Common myeloid progenitor, CD34-positive (primary cell): Measurements from ENCODE around the gene RPS17.
"Not testable (repeated sequence)": the region's sequence is repeated elsewhere in the genome, so short reads cannot be mapped to it uniquely, and the experiment has no call there.

Source experiments
- CTCF ChIA-PET: fragments of 350-600 bp; sonication (Branson Sonifier 250); formaldehyde crosslinking; loops from one replicate; lab custom pipeline; 2021; ENCODE audit warnings: antibody characterized with exemption; lab: Charles Lee
- POLR2A ChIA-PET: fragments of 350-600 bp; sonication (Branson Sonifier 250); formaldehyde crosslinking; loops from one replicate; lab custom pipeline; 2021; ENCODE audit warnings: antibody characterized with exemption; lab: Charles Lee
- DNase-seq, 3 donors: peaks; one replicate each; pipeline versions ENCODE4 v3.0.0 to v3.0.0-alpha.2; 2013
- H3K27ac ChIP-seq, 2 experiments: 1 replicate in 1 of 2; 2 replicates in 1 of 2; pipeline ENCODE4 v1.7.0; 2013; ENCODE audit warnings: inconsistent platforms in 2 of 2, low read length in 2 of 2, mild to moderate bottlenecking in 2 of 2, low read depth in 1 of 2, moderate library complexity in 1 of 2; ENCODE audit not compliant: severe bottlenecking in 2 of 2, insufficient read depth in 1 of 2, poor library complexity in 1 of 2
- H3K27me3 ChIP-seq, 5 experiments: replicated peaks in 2 of 5; 1 replicate in 3 of 5; 2 replicates in 2 of 5; pipeline versions ENCODE4 v1.6.1 to v1.7.0; 2013; ENCODE audit warnings: low read length in 4 of 5, mild to moderate bottlenecking in 2 of 5, moderate library complexity in 2 of 5, inconsistent platforms in 1 of 5; ENCODE audit not compliant: insufficient read depth in 5 of 5, control insufficient read depth in 4 of 5
- H3K36me3 ChIP-seq, 4 experiments: 1 replicate in 2 of 4; 2 replicates in 2 of 4; pipeline versions ENCODE4 v1.6.1 to v1.7.0; 2013; ENCODE audit warnings: low read length in 3 of 4, control low read depth in 1 of 4, mild to moderate bottlenecking in 1 of 4; ENCODE audit not compliant: control insufficient read depth in 4 of 4, insufficient read depth in 4 of 4
- H3K4me1 ChIP-seq, 4 experiments: 1 replicate in 3 of 4; 2 replicates in 1 of 4; pipeline versions ENCODE4 v1.6.1 to v1.7.1; 2013; ENCODE audit warnings: low read length in 3 of 4, mild to moderate bottlenecking in 3 of 4, control low read depth in 1 of 4, inconsistent platforms in 1 of 4, moderate library complexity in 1 of 4; ENCODE audit not compliant: control insufficient read depth in 4 of 4, insufficient read depth in 4 of 4; ENCODE audit errors: control extremely low read depth in 1 of 4
- H3K4me3 ChIP-seq, 7 experiments: 1 replicate in 4 of 7; 2 replicates in 3 of 7; pipeline versions ENCODE4 v1.5.1 to v1.7.0; 2013; ENCODE audit warnings: mild to moderate bottlenecking in 7 of 7, low read length in 6 of 7, moderate library complexity in 6 of 7, inconsistent platforms in 2 of 7, low read depth in 2 of 7, control low read depth in 1 of 7; ENCODE audit not compliant: insufficient read depth in 4 of 7, control insufficient read depth in 1 of 7; ENCODE audit errors: extremely low read depth in 1 of 7
- H3K9me3 ChIP-seq, 5 experiments: 1 replicate in 4 of 5; 2 replicates in 1 of 5; pipeline versions ENCODE4 v1.6.1 to v1.7.1; 2013; ENCODE audit warnings: low read length in 4 of 5, mild to moderate bottlenecking in 2 of 5, inconsistent platforms in 1 of 5, low read depth in 1 of 5, moderate library complexity in 1 of 5; ENCODE audit not compliant: control insufficient read depth in 4 of 5, insufficient read depth in 2 of 5; ENCODE audit errors: control extremely low read depth in 1 of 5
- WGBS: methylation state at CpG from one replicate; pipeline ENCODE4 v1.1.5; 2013; ENCODE audit not compliant: insufficient coverage; 5-methylcytosine and 5-hydroxymethylcytosine counted together

Gene RPS17

GRCh38 chr15:82530006-82530405, 10.3 kb downstream of the RPS17 start:
- Histone ChIP-seq H3K27me3 (no peaks in the 10 kb centered on the region), H3K4me3 (no peak overlapping the region), H3K4me1 (peaks cover 0 to 3% (median 0%) of the 10 kb centered on the region in 4 experiments), H3K36me3 (peaks cover 0 to 15% (median 7%) of the 10 kb centered on the region in 4 experiments), H3K9me3 (no peaks in the 10 kb centered on the region), H3K27ac (no peak overlapping the region)
- no peak for DNase-seq
- POLR2A ChIA-PET, result no interaction called here
- CTCF ChIA-PET, result interaction anchor here (1.0 to 3.2 kb wide), 5 partner anchors 10 to 472 kb away, joined by 3 to 24 read pairs (median 4); partner anchors contain the start of gene RPS17
- WGBS, result 100% methylated on average over 1 of the region's 3 CpGs

GRCh38 chr15:82513587-82513986, 26.7 kb downstream of the RPS17 start:
- DNase-seq, H3K4me1 ChIP-seq, H3K36me3 ChIP-seq, H3K27ac ChIP-seq, H3K27me3 ChIP-seq, H3K4me3 ChIP-seq, POLR2A ChIA-PET, H3K9me3 ChIP-seq, CTCF ChIA-PET: not testable (repeated sequence)
- WGBS, result no CpG with 5 or more reads among the region's 48 CpGs

DNA sequence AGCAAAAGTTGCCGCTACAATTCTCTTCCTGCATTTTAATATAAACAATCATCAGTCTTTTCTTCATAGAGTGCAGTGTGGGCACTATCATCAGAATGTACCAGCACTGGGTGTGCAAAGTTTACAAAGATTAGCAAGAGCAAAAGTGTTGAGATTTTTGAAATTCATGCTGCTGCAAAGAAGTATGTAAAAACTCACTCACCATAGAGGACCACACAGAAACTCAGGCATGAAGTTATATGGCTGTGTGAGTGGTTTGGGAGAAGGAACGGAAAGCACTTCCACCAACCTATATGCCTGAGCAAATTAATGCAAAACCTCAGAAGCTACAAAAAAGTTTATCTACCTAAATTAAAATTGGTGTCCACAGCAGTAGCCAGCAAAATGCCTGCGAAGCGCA, 32.6 kb downstream of the RPS17 start:
- H3K4me3 ChIP-seq, CTCF ChIA-PET, DNase-seq, H3K36me3 ChIP-seq, POLR2A ChIA-PET, H3K27ac ChIP-seq, H3K4me1 ChIP-seq, H3K9me3 ChIP-seq, H3K27me3 ChIP-seq: not testable (repeated sequence)
- WGBS, result no CpG with 5 or more reads among the region's 4 CpGs

DNA sequence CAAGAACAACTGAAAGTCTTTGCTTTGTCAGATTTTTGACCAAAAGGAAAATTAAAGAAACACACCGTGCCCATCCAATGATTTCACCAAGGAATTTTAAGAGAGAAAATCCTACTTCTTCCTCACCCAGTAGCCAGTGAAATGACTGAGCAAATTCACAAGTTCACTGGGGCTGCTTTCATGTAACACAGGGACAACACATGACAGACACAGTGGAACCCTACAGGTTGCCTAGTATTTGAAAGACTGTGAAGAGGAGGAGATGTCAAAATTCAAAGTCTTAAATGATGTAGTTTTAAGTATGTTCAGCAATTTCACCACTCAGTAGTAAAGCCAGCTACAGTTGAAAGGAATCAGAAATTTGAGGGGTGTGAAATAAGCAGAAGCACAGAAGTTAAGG, 33.2 kb downstream of the RPS17 start:
- WGBS, result no CpG with 5 or more reads among the region's 1 CpG
- H3K27ac ChIP-seq, H3K4me1 ChIP-seq, H3K4me3 ChIP-seq, H3K9me3 ChIP-seq, H3K27me3 ChIP-seq, DNase-seq, POLR2A ChIA-PET, CTCF ChIA-PET, H3K36me3 ChIP-seq: not testable (repeated sequence)

GRCh38 chr15:82505842-82506241, 34.4 kb downstream of the RPS17 start:
- POLR2A ChIA-PET, H3K4me3 ChIP-seq, CTCF ChIA-PET, H3K4me1 ChIP-seq, H3K27me3 ChIP-seq, H3K9me3 ChIP-seq, H3K36me3 ChIP-seq, DNase-seq, H3K27ac ChIP-seq: not testable (repeated sequence)
- WGBS, result no CpG with 5 or more reads among the region's 3 CpGs

- H3K36me3 ChIP-seq, H3K27ac ChIP-seq, H3K27me3 ChIP-seq, POLR2A ChIA-PET, H3K4me1 ChIP-seq, DNase-seq, CTCF ChIA-PET, H3K4me3 ChIP-seq, H3K9me3 ChIP-seq: not testable (repeated sequence)
- no CpG with 5 or more reads among the region's 3 CpGs for WGBS
Observed at GRCh38 chr15:82504074-82504473, 36.2 kb downstream of the RPS17 start.

- H3K4me1 ChIP-seq, H3K4me3 ChIP-seq, CTCF ChIA-PET, H3K27ac ChIP-seq, H3K27me3 ChIP-seq, POLR2A ChIA-PET, H3K36me3 ChIP-seq, H3K9me3 ChIP-seq, DNase-seq: not testable (repeated sequence)
- no CpG with 5 or more reads among the region's 7 CpGs for WGBS
Observed at GRCh38 chr15:82502700-82503339, 37.4 kb downstream of the RPS17 start.
